HUDEP-2 (cell line): ENCODE measurements around the gene NMBR.
"Not testable (repeated sequence)": the region's sequence is repeated elsewhere in the genome, so short reads cannot be mapped to it uniquely, and the experiment has no call there.

Experiments
- DNase-seq, 76 experiments: peaks; one replicate each; lab custom pipeline; 2025; ENCODE audit not compliant: unreplicated experiment in 76 of 76; lab: John Stamatoyannopoulos, UW

The NMBR gene

DNA sequence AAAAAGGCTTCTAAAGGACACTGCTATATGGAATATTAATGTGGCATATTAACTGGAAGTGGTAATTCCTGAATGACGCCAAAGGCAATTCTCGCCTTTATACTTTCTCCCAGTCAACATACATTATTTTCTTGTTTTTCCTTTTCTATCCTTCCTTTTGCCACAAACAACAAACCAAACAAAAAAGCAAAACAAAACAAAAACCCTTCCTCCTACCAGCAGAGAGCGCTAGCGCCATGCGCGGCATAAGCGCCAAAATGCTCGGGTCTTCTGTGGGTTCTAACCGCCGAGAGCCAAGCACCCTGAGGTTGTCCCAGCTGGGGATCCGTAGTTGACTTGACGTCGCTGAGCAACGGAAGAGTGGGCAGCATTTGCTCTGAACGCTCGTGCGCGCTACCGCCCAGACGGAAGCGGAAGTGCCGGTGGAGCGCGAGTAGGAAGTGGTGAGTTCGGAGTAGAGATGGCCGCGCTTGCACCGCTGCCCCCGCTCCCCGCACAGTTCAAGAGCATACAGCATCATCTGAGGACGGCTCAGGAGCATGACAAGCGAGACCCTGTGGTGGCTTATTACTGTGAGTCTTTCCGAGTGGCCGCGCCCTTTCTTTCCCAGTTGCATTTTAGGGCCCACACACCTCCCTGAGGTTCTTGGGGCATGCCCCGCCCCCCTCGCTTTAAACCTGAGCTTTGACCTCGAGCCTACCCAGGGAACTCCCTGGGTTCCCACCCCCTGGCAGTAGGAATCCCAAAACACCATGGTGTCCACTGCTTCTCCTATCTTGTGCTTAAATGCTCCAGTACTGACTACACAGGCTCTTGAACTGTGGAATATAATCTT lies at the start of gene NMBR, which contains the start of gene VTA1:
Gene NMBR (minus strand): TSS at position 295 of the 835 bp plus-strand sequence. CDS start 58,464 bp downstream, outside the sequence.
Gene VTA1 (plus strand): TSS at position 436 of the 835 bp plus-strand sequence. CDS start 25 bp downstream, at position 461.
- peak; percentile 31 to 99 (median 98) for DNase-seq

DNA sequence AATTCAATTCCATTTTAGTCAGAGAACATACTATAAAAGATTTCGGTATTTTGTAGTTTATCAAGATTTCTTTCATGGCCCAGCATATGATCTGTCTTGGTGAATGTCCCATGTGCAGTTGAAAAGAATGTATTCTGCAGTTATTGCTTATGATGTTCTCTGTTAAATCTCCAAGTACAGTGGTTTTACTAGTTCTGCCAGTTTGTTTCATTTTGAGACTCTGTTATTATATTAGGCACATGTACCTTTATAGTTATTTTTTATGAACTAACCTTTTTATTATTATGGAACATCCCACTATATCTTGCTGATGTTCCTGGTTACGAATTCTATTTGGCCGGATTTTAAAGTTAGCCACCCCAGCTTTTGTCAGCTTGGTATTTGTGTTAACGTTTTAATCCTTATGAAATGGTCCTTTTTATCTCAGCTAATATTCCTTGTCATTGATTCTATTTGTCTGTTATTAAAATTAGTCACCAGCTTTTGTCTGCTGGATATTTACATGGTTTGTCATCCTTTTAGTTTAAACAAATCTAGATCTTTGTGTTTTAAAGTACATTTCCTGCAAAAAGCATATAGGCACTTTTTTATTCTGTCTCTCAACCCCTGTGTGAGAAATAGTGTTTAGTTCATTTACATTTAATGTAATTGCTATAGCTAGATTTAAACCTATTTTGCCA lies 49.1 kb upstream of the NMBR start:
- no peak for DNase-seq

DNA sequence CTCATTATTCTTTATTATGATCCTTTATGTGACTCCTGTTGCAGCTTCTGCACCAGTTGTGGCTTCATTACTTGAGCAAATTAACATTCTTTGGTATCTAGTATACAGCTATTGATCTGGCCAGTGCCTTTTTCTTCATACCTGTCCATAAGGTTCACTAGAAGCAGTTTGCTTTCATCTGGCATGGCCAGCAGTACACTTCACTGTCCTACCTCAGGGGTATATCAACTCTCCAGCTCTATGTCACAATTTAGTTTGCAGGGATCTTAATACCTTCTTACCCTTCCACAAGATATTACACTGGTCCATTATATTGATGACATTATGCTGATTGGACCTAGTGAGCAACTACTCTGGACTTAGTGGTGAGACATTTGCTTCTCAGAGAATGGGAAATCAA lies 46.7 kb upstream of the NMBR start:
- no peak for DNase-seq

DNA sequence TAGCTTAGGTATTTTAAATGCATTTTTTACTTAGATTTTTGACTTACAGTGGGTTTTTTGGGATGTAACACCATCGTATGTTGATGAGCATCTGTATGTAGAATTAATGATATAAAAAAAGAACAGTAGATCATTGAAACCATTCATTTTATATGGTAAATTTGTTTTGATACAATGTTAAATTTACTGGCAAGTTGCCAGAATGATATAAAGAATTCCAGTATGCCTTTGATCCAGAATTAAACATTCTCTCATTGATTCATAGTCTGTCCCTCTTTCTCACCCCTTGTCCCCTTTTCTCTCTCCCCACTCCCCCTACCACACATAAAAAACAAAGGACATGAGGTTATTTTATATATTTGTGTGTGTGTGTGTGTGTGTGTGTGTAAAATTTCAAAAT lies 45.4 kb upstream of the NMBR start:
- DNase-seq: no peak

DNA sequence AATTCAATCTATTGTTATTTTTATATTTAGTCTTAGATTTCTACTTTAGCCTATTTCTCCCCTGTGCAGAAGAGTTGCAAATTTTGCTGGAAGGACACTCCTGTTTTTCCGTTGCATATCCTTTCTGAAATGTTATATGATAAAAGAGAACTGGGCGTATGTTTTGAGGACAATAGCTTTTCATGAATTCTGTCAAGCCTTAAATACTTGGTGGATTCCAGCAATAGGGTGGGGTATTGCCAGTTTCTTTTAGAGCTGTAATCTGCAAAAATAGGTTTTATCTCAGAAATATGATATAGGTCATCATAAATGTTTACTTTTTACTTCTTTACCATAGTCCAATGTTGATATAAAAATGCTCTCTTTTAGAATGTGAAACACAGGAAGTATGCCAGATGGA lies 42.1 kb upstream of the NMBR start:
- DNase-seq: no peak

DNA sequence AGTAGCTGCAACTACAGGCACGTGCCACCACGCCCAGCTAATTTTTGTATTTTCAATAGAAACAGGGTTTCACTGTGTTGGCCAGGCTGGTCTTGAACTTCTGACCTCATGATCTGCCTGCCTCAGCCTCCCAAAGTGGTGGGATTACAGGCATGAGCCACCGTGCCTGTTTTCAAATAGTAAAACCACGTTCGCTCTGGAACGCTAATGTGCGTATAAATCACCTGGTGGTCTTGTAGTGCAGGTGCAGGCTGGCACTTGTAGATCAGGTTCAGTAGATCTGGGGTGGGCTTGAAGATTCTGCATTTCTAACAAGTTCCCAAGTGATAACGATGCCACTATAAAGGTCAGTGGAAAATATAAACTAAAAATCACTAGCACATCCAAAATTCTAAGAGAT lies 41.4 kb upstream of the NMBR start:
- DNase-seq: not testable (repeated sequence)

DNA sequence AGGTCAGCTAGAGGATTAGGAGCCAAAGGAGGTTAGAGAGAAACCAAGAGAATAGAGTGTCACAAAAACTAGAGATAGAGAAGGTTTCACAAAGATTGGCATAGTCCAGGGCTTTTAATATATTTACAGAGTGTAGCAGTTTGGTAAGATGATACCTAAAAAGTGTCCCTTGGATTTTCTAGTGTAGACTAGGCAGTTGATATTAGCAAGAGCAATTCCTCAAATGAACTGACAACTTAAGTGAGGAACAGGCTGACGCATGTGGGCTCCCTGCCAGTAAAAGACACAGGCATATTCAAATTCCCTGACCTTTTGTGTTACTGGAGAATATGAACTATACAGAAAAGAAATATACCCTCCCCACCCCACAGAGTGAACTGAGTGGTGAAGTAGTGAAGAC lies 40.3 kb upstream of the NMBR start:
- peak in 4 of 76 experiments; percentile 8 to 23 (median 17) for DNase-seq

DNA sequence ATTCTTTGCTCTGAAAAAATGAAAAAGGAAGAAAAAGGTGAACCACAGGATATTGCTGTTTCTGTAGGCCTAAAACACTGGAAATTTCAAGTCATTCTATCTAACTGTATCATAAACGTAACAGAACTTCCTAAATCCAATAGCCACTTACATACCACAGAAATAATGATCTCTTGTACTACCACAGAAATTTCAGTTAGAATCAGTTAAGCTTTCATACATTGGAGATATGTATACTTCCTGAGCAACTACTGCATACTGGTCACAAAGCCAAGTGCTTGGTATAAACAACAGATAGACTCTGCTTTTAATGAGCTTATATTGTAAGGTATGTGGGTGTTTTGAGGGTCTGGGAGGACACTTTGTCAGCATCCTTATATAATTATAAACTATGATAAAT lies 38.7 kb upstream of the NMBR start:
- DNase-seq: peak in 1 of 76 experiments; percentile 17

DNA sequence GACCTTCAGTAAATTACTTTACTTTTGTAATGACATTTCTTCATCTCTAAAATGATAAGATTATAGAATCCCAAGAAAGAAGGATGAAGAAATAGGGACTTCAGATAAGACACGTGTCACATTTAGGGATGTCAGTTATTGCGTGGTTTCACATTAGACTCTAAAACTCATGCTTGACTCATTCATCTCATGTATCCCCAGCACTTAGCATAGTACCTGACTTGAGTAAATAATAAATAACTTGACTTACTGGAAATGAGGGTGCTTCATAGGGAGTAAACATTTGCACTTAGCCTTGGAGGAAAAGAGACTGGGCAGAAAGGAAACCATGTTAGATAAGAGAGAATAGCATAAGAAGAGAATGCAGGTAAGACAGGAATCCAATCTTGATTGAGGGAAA lies 37.4 kb upstream of the NMBR start:
- DNase-seq: peak in 1 of 76 experiments; percentile 6

DNA sequence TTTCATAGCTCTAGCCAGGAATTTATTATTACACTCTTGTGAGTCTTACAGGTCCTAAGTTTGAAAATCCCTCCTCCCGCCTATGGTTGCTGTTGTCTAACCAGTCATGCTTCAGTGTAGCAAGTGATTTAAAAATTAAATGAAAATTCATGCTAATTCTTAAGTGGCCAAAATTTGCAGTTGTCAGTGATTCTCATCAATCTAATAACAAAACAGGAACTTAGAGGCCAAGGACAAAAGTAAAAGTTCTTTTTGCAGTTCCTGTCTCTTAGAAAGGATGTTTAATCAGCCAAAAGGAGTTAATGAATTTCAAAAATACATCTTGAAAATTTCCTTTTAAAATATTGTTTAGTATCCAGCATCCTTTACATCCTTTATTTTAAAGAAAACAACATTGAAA lies 36.4 kb upstream of the NMBR start:
- no peak for DNase-seq

DNA sequence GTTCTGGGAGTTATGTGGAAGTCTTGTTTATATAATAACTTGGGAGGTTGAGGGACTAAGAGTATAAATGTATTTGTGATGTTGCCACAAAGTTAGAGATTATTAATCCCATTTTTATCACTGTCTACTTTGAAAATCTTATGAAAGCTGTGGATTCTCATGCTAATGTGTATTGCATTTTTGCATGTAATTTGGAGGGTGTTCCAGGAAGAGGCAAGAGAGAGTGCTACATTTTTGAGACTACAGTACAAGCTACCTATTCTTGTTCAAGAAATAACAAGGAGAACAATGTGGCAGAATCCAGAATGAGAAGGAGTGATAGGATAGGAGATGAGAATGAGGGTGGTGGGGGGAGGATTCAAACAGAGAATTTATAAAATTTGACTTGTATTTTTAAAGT lies 35.1 kb upstream of the NMBR start:
- no peak for DNase-seq

DNA sequence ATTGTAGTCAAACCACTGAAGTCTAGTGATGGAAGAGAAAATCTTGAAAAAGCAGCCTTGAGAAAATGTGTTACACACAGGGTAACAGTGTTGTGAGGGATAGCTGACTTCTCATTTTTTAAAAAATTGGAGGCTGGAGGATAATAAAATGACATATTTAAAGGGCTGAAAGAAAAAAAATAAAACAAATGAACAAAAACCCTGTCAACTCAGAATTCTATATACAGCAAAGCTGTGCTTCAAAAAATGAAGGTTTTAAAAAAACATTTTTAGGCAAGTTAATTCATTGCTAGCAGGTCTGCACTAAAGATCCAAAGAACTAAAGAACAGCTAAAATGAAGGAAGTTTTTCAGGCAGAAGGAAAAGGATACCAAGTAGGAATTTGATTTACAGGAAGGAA lies 31.2 kb upstream of the NMBR start:
- no peak for DNase-seq

DNA sequence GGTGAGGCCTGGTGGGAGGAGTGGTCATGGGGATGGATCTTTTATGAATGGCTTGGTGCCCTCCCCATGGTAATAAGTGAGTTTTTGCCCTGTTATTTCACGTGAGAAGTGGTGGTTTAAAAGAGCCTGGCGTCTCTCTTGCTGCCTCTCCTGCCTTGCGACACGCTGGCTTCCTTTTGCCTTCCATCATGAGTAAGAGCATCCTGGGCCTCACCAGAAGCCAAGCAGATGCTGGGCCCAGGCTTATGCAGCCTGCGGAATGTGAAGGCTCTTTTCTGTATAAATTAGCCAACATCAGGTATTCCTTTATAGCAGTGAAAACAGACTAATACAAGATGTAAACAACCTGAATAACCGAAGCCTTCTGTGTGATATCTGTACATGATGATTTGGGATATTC lies 27.8 kb upstream of the NMBR start:
- no peak for DNase-seq

DNA sequence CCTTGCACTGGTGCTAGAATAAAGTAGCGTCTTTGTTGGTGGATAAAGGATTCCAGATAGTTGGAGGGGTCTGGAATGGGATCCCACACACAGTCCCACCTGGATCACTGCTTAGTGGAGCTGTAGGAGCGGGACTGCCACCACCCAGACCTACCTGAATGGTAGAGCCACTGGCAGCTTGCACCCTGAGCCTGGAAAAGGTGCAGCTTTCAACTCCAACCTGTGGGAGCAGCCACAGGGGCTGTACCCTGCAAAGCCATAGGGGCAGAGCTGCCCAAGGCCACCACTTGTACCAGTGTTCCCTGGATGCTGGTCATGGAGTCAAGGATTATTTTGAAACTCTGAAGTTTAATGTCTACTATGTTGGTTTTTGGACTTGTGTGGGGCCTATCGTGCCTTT lies 27.1 kb upstream of the NMBR start:
- no peak for DNase-seq

DNA sequence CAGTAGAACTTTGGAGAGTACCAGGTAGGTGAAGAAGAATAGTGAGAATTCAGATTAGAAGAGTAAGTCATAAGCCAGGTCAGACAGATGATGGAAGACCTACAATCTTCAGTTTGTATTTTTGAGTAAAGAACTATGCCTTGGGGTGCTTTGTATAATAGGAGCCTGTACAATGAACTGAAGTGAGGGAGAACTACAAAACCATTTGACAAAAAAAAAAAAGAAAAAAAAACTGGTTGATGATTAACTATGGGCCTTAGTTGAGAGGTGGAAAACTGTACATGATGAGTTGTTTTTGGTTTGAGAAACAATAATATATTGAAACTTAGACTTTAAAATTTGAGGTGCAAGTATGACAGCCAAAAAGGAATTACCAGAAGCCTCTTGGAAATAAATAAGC lies 25.8 kb upstream of the NMBR start:
- no peak for DNase-seq

DNA sequence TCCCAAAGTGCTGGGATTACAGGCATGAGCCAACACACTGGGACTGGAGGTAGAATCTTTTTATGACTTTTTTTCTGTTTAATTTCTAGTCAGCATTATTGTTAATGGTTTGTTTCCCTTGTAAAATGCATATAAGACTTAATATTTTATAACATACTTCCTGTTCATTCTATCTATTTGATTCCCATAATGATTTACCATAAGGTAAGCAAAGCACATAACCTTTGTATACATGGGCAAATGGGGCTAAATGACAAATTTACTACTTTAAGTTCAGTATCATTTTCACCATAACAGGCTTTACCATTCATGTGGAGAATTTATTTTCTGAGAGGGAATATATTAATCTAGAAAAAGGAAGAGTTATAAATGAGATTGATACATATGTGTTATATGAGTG lies 24.4 kb upstream of the NMBR start:
- no peak for DNase-seq

DNA sequence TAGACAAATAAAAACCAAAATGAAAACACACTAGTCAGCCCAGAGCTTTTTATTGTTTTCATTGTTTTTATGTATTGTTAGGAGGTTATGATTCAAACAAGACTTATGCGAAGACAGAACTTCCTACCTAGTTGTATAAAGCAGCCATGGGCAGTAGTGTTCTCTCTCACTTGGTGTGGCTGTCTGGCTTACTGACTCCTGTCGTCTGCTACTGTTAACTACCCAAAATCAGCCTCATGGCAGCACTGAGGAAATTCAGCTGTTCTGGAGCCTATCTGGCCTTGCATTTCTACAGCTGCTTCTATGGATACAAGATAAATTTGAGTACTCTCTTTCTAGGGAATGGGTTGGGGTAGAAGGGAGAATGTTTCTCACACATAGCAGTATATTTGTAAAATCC lies 20.6 kb upstream of the NMBR start:
- peak in 2 of 76 experiments; percentile 21 to 24 for DNase-seq

DNA sequence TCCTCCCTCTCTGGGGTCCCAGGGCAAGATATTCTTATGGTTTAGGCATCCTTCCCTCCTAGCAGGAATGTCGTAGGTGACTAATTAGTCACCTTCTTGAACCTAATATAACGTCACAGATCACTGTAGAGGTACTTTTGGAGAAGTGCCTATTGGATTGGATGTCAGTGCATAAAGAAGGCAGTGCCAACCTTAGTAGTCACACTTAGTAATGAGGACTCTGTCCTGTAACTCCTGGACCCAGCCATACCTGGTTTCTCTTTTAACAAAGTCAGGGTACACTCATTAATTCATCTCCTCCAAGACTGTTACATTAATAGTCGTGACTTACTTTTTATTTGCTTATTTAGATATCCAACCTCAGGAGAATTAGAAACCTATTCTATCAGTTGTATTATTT lies 20.1 kb upstream of the NMBR start:
- DNase-seq: no peak

DNA sequence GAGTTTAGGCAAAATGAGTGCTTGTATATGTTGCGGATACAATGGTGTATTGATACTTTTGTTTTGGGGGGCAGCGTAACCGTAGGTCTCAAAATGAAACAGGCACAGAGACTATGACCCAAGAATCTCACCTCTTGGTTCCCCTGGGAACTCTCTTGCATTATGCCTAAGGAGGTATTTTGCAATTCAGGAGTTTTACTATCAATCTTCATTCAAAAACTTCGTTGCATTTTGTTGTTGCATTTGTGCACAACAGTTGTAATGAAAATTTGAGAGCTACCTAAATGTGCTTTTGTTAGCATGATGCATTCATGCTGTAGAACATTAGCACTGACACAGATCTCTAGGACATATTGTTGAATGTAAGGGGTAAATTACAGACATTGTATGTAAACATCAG lies 18.3 kb upstream of the NMBR start:
- DNase-seq: no peak

DNA sequence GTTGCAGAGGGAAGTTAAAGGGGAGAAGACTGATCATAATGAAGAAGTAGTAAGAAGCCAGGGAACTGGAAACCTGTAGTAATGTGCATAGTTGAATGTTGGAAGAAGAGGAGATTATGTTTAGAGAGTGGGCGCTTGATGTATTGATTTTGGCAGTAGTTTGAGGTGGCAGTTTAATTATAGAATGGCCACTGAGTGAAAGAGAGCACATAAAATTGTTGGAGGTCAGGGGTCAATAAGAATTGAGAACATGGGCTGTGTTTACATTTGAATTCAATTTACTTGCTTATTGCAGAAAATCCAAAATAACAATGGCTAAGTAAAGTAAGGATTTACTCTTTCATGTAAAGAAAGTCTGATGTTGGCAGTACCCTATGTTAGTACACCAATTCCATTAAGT lies 15.9 kb upstream of the NMBR start:
- DNase-seq: no peak

DNA sequence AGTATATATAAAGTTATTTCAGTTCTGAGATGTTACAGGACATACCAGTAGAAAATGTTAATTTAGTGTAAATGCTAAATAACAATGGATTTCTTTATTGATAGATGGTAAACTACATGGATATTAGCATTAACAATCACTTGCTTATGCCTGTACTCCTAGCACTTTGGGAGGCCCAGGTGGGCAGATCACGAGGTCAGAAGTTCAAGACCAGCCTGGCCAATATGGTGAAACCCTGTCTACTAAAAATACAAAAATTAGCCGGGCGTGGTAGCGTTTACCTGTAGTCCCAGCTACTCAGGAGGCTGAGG lies 9.8 kb upstream of the NMBR start:
- not testable (repeated sequence) for DNase-seq
